ENCODE data around the gene CCDC8.

- TF ChIP-seq CTCF (conservative IDR thresholded peaks at IDR 0.05; ENCODE audit: low read depth, low read length) (no peak), EZH2 (IDR thresholded peaks at IDR 0.05; ENCODE audit: borderline replicate concordance, low read depth, low read length, poor library complexity, severe bottlenecking) (no peak)
Observed at GRCh38 chr19:46409191-46409590, 4.2 kb downstream of the CCDC8 start.

Measured in A673 (cell line).